Measurements from ENCODE around the gene CLEC9A. TPM values are rescaled to one million over a fixed set of nuclear protein-coding genes. Genes with fewer than 3 reads are reported as not detected.

CLEC9A gene
- total and polyA plus RNA-seq, 12 donors = 0.07 to 0.23 (median 0.14) TPM; not detected in 7

- TF ChIP-seq, protein P1, sequence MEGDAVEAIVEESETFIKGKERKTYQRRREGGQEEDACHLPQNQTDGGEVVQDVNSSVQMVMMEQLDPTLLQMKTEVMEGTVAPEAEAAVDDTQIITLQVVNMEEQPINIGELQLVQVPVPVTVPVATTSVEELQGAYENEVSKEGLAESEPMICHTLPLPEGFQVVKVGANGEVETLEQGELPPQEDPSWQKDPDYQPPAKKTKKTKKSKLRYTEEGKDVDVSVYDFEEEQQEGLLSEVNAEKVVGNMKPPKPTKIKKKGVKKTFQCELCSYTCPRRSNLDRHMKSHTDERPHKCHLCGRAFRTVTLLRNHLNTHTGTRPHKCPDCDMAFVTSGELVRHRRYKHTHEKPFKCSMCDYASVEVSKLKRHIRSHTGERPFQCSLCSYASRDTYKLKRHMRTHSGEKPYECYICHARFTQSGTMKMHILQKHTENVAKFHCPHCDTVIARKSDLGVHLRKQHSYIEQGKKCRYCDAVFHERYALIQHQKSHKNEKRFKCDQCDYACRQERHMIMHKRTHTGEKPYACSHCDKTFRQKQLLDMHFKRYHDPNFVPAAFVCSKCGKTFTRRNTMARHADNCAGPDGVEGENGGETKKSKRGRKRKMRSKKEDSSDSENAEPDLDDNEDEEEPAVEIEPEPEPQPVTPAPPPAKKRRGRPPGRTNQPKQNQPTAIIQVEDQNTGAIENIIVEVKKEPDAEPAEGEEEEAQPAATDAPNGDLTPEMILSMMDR (IDR thresholded peaks at IDR 0.05) = no peak
- TF ChIP-seq POLR2A (IDR thresholded peaks at IDR 0.05) = no peak
- intact Hi-C loops (cut with DNase I) = no loop called here
- peaks cover 0 to 5% (median 0%) of the 10 kb centered on the region in 3 donors for H3K9me3 ChIP-seq (replicated peaks in 1 of 3)
- no peak overlapping the region for H3K4me3 ChIP-seq
- no peak overlapping the region for H3K27ac ChIP-seq
- no peaks in the 10 kb centered on the region for H3K27me3 ChIP-seq
- H3K36me3 ChIP-seq (replicated peaks in 1 of 2) = no peaks in the 10 kb centered on the region
- no peak for DNase-seq
- H3K4me1 ChIP-seq (replicated peaks in 1 of 2) = peaks cover 0 to 10% of the 10 kb centered on the region in 2 donors
- WGBS, 4 donors = 79 to 84% (median 81%) methylated on average over 3 of the region's 3 CpGs
These were observed 65.5 kb downstream of the CLEC9A start for GRCh38 chr12:10095971-10096370.

DNA sequence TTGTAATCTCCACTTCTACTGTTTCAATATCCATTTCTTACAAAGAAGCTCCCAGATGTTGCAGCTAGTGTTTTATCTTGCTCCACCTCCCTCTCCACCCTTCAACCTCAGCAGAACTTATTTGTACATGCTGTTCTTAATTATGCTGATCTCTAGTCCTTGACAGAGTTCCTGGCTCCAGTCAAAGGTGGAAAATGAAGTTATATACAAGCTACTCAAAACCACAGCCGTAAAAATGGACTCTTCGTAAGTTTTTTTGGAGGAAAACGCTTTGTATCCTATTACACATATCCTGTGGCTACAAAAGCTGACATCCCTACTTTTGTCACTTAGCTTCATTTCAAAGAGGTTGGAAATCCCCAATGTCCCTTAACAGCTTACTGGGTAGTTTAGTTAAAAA, 67.0 kb downstream of the CLEC9A start:
- no peaks in the 10 kb centered on the region for H3K27me3 ChIP-seq
- TF ChIP-seq, protein P1 (IDR thresholded peaks at IDR 0.05) = no peak
- no peak for TF ChIP-seq POLR2A (IDR thresholded peaks at IDR 0.05)
- intact Hi-C loops (cut with DNase I) = no loop called here
- H3K4me3 ChIP-seq = peak overlapping the region in 1 of 4 donors; percentile 15
- DNase-seq = no peak
- no peaks in the 10 kb centered on the region for H3K36me3 ChIP-seq (replicated peaks in 1 of 2)
- peak overlapping the region in 2 of 5 donors; percentile 32 to 62 for H3K27ac ChIP-seq
- H3K9me3 ChIP-seq (replicated peaks in 1 of 3) = peaks cover 0 to 5% (median 0%) of the 10 kb centered on the region in 3 donors
- WGBS, 4 donors = 33 to 42% (median 36%) methylated on average over 3 of the region's 3 CpGs
- peaks cover 0 to 19% of the 10 kb centered on the region in 2 donors for H3K4me1 ChIP-seq (replicated peaks in 1 of 2)

DNA sequence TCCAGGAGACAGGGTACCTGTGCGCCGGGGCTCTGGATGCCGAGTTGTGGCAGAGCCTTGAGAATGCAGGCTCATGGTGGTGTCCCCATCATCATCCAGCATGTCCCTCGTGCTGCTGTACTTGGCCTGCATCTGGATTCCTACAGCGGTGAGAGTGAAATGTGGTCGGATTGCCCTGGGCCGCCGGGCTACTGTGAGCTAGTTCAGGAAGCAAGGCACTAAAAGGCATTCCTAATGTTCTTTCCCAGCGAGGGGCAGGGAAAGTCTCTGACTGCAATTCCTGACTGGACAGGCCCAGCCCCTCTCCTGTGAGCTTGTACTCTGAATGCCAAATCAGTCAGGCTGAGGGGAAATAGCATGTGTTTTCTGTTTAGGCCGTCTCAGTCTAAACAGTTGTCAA, 68.3 kb downstream of the CLEC9A start, which contains the start of gene CLEC1A:
CLEC1A (minus strand) TSS at position 195 of the 400 bp plus-strand sequence; CDS start at position 132, 63 bp downstream.
- H3K9me3 ChIP-seq (replicated peaks in 1 of 3) = peaks cover 0 to 5% (median 0%) of the 10 kb centered on the region in 3 donors
- peak in 5 of 7 donors; percentile 20 to 63 (median 35) for DNase-seq
- no peaks in the 10 kb centered on the region for H3K27me3 ChIP-seq
- peak within 1 kb of the TSS in 2 of 5 donors; percentile 19 to 82 for H3K27ac ChIP-seq
- intact Hi-C loops (cut with DNase I) = no loop called here
- no peaks in the 10 kb centered on the region for H3K36me3 ChIP-seq (replicated peaks in 1 of 2)
- peak within 1 kb of the TSS in 1 of 4 donors; percentile 29 for H3K4me3 ChIP-seq
- peaks cover 0 to 19% of the 10 kb centered on the region in 2 donors for H3K4me1 ChIP-seq (replicated peaks in 1 of 2)
- peak in 1 of 2 donors; percentile 34 for TF ChIP-seq POLR2A (IDR thresholded peaks at IDR 0.05)
- TF ChIP-seq, protein P1 (IDR thresholded peaks at IDR 0.05) = no peak
- 46 to 70% (median 55%) methylated on average over 10 of the region's 10 CpGs for WGBS, 4 donors

GRCh38 chr12:10101042-10101579, 70.6 kb downstream of the CLEC9A start:
- TF ChIP-seq, protein P1 (IDR thresholded peaks at IDR 0.05) = no peak
- no peak for TF ChIP-seq POLR2A (IDR thresholded peaks at IDR 0.05)
- Histone ChIP-seq H3K9me3 (replicated peaks in 1 of 3) (peaks cover 0 to 5% (median 0%) of the 10 kb centered on the region in 3 donors), H3K4me3 (no peak overlapping the region), H3K36me3 (replicated peaks in 1 of 2) (no peaks in the 10 kb centered on the region), H3K4me1 (replicated peaks in 1 of 2) (peaks cover 0 to 13% of the 10 kb centered on the region in 2 donors), H3K27ac (peak overlapping the region in 2 of 5 donors; percentile 23 to 77), H3K27me3 (no peaks in the 10 kb centered on the region)
- intact Hi-C loops (cut with DNase I) = no loop called here
- WGBS, 4 donors = 40 to 51% (median 48%) methylated on average over 4 to 5 of the region's 5 CpGs
- peak in 3 of 7 donors; percentile 12 to 83 (median 30) for DNase-seq
